K562 (cell line): ENCODE results near the gene INTS2. TPM values are rescaled to one million over a fixed set of nuclear protein-coding genes. Genes with fewer than 3 reads are reported as not detected.
A peak's percentile ranks its signal among the peaks of the same experiment; 100 is the strongest.

Experiments
- ATAC-seq: fragments of 200-7000 bp; cut with Tn5 transposase; 3 replicates; pipeline ENCODE4 v1.9.1; 2020; ENCODE audit warnings: moderate library complexity
- BruUV-seq: library from RNA; stranded (reverse); fragments of 400-500 nt; replicated peaks from 2 replicates; lab custom pipeline; 2021; lab: Mats Ljungman, UMichigan
- CTCF ChIA-PET: fragments of 300-600 bp; formaldehyde crosslinking; extraction: SDS; loops from one replicate; lab custom pipeline; 2021; ENCODE audit warnings: low intra/inter-chr PET ratio; lab: Yijun Ruan, JAX
- POLR2A ChIA-PET: fragments of 300-600, 350-650 bp; sonication (Branson Sonifier 250); formaldehyde crosslinking; extraction: SDS; loops from one replicate; lab custom pipeline; 2021; ENCODE audit warnings: antibody characterized with exemption, inconsistent platforms; lab: Yijun Ruan, JAX
- DNase-seq, 4 experiments: peaks; one replicate each; pipeline versions ENCODE4 v3.0.0 to v3.0.0-alpha.2; 2011 to 2018; ENCODE audit warnings: low spot score in 3 of 4, mixed read lengths in 3 of 4; ENCODE audit errors: extremely low read depth in 1 of 4
- FAIRE-seq: peaks from 2 replicates; lab custom pipeline; 2011; peaks lifted over from hg19 to GRCh38; lab: Jason Lieb, UNC
- H2AFZ ChIP-seq: 2 replicates; pipeline ENCODE4 v1.6.0; 2011; ENCODE audit warnings: low read depth, low read length, control low read depth, inconsistent platforms
- H3K27ac ChIP-seq: fragments of 200-600 bp; 3 replicates; pipeline ENCODE4 v1.8.0; 2011; ENCODE audit warnings: low read depth, mild to moderate bottlenecking, control low read depth, inconsistent platforms, low read length, moderate library complexity, mixed read lengths; ENCODE audit errors: extremely low read depth
- H3K27me3 ChIP-seq, 2 experiments: fragments of 300-600 bp in 1 of 2; 2 replicates in 1 of 2; 3 replicates in 1 of 2; pipeline versions ENCODE4 v1.6.0 to v1.8.0; 2011; ENCODE audit warnings: inconsistent platforms in 2 of 2, low read length in 2 of 2, mild to moderate bottlenecking in 1 of 2, mixed read lengths in 1 of 2, moderate library complexity in 1 of 2; ENCODE audit not compliant: control insufficient read depth in 2 of 2, insufficient read depth in 2 of 2
- H3K36me3 ChIP-seq: fragments of 300-600 bp; 3 replicates; pipeline ENCODE4 v1.8.0; 2011; ENCODE audit warnings: mild to moderate bottlenecking, low read length, inconsistent platforms; ENCODE audit not compliant: control insufficient read depth, insufficient read depth
- H3K4me1 ChIP-seq, 2 experiments: fragments of 200-600 bp in 1 of 2; replicated peaks in 1 of 2; 2 replicates in 1 of 2; 3 replicates in 1 of 2; pipeline versions ENCODE4 v1.5.1 to v1.8.0; 2011; ENCODE audit warnings: inconsistent platforms in 2 of 2, low read length in 2 of 2, mild to moderate bottlenecking in 1 of 2, mixed read lengths in 1 of 2, moderate library complexity in 1 of 2; ENCODE audit not compliant: control insufficient read depth in 2 of 2, insufficient read depth in 2 of 2
- H3K4me2 ChIP-seq: 2 replicates; pipeline ENCODE4 v1.6.1; 2011; ENCODE audit warnings: low read length, control low read depth, inconsistent platforms, mixed read lengths; ENCODE audit not compliant: insufficient read depth
- H3K4me3 ChIP-seq: fragments of 200-600 bp; sonication (generic), shearing (Covaris generic); 2 replicates; pipeline ENCODE4 v1.5.1; 2016; ENCODE audit warnings: control low read depth, inconsistent platforms
- H3K79me2 ChIP-seq: fragments of 200-600 bp; 3 replicates; pipeline ENCODE4 v1.8.0; 2011; ENCODE audit warnings: low read length, inconsistent platforms; ENCODE audit not compliant: control insufficient read depth, insufficient read depth
- H3K9ac ChIP-seq, 2 experiments: 2 replicates each; pipeline versions ENCODE4 v1.6.0 to v1.6.1; 2011; ENCODE audit warnings: low read depth in 2 of 2, low read length in 2 of 2, control low read depth in 1 of 2, inconsistent platforms in 1 of 2, mild to moderate bottlenecking in 1 of 2, mixed read lengths in 1 of 2; ENCODE audit not compliant: insufficient read depth in 1 of 2
- H3K9me1 ChIP-seq: one replicate; pipeline ENCODE4 v1.6.0; 2011; ENCODE audit warnings: inconsistent platforms, mild to moderate bottlenecking, low read length, moderate library complexity; ENCODE audit not compliant: control insufficient read depth, insufficient read depth
- H3K9me3 ChIP-seq: replicated peaks from 2 replicates; pipeline ENCODE4 v1.5.1; 2011; ENCODE audit warnings: low read depth, low read length, inconsistent platforms; ENCODE audit not compliant: control insufficient read depth, insufficient read depth
- H4K20me1 ChIP-seq: replicated peaks from 2 replicates; pipeline ENCODE4 v1.6.1; 2011; ENCODE audit warnings: low read length, inconsistent platforms, mixed read lengths; ENCODE audit not compliant: control insufficient read depth, insufficient read depth
- CHCHD3 ChIP-seq: fragments of 250-450 bp; sonication (Bioruptor Pico); IDR thresholded peaks from 2 replicates; pipeline ENCODE4 v2.1.2; 2022; ENCODE audit warnings: mild to moderate bottlenecking
- MXI1 ChIP-seq: IDR thresholded peaks from 2 replicates; pipeline ENCODE4 v1.6.1; 2011; ENCODE audit warnings: low read depth, mild to moderate bottlenecking, improper control_type of control experiment, low read length
- PYGO2 ChIP-seq: fragments of 450-650 bp; IDR thresholded peaks from 2 replicates; pipeline ENCODE4 v1.6.1; 2016; ENCODE audit warnings: mild to moderate bottlenecking, missing genetic modification characterization, moderate library complexity, missing compliant biosample characterization
- RBM15 ChIP-seq: fragments of 200-400 bp; formaldehyde crosslinking; IDR thresholded peaks from 2 replicates; pipeline ENCODE4 v1.6.1; 2018; ENCODE audit warnings: mild to moderate bottlenecking, low read length, moderate library complexity; ENCODE audit not compliant: insufficient read depth
- ZBTB11 ChIP-seq, 3 experiments: fragments of 200-800 bp in 1 of 3; fragments of 250-450 bp in 1 of 3; fragments of 450-650 bp in 1 of 3; sonication (Bioruptor Pico) in 1 of 3; sonication (Bioruptor generic) in 1 of 3; formaldehyde crosslinking in 1 of 3; IDR thresholded peaks; 2 replicates each; pipeline versions ENCODE4 v1.6.1 to v1.8.0; 2016 to 2022; ENCODE audit warnings: mild to moderate bottlenecking in 2 of 3, missing genetic modification characterization in 2 of 3, missing compliant biosample characterization in 1 of 3, moderate library complexity in 1 of 3
- ZNF707 ChIP-seq: fragments of 250-450 bp; sonication (Bioruptor Pico); conservative IDR thresholded peaks from 2 replicates; pipeline ENCODE4 v1.8.0; 2022; ENCODE audit warnings: inconsistent platforms, mild to moderate bottlenecking, moderate library complexity
- WGBS: fragments of 100-300 bp; shearing (Covaris generic); methylation state at CpG from one replicate; pipeline ENCODE4 v1.1.6; 2016; ENCODE audit warnings: low coverage, mixed read lengths; ENCODE audit not compliant: insufficient coverage; ENCODE audit errors: missing lambda C conversion rate; 5-methylcytosine and 5-hydroxymethylcytosine counted together
- in situ Hi-C: fragments of 300-500 bp; cut with MboI; formaldehyde crosslinking; loops from 4 replicates; pipeline ENCODE4 v1.15.0; 2018; ENCODE audit warnings: inconsistent platforms, mixed read lengths
- intact Hi-C: fragments of 100-400 bp; cut with micrococcal nuclease; formaldehyde crosslinking; loops from 2 replicates; pipeline ENCODE4 v1.14.2; 2022
- polyA plus RNA-seq, 8 experiments: library from polyadenylated mRNA; depleted of rRNA in 4 of 8; stranded (reverse) in 5 of 8; unstranded in 3 of 8; fragments of >200 nt; fragmentation: Nextera tagmentation in 2 of 8; fragmentation: Illumina TruSeq in 1 of 8; extraction: Ambion mirVana in 2 of 8; extraction: Trizol in 1 of 8; gene quantifications; 2 replicates each; pipeline versions ENCODE4 v1.2.1 to v1.2.3, GENCODE V29; 2011 to 2014; ENCODE audit warnings: inconsistent platforms in 1 of 8, missing spikeins in 1 of 8
- total RNA-seq, 7 experiments: library from RNA; depleted of rRNA in 6 of 7; stranded (reverse); fragments of >200 nt in 6 of 7; fragmentation: Illumina TruSeq in 2 of 7; extraction: Trizol in 2 of 7; gene quantifications; 2 replicates each; pipeline versions ENCODE4 v1.2.1 to v1.2.3, GENCODE V29; 2011 to 2021; ENCODE audit warnings: low replicate concordance in 1 of 7

The INTS2 gene
- total and polyA plus RNA-seq, 9 of the 15 experiments (the other 6 are each of a cell fraction or from before 2014, with no cell fraction given): 4.8 to 24.7 (median 12.8) TPM

GRCh38 chr17:61821655-61822054 is 106.1 kb downstream of the INTS2 start:
- H2AFZ ChIP-seq: no peak overlapping the region
- intact Hi-C loops: no loop called here
- no peak overlapping the region for H3K27ac ChIP-seq
- H3K4me1 ChIP-seq: no peaks in the 10 kb centered on the region
- H3K79me2 ChIP-seq: no peaks in the 10 kb centered on the region
- no peak for ATAC-seq
- no peak overlapping the region for H3K4me3 ChIP-seq
- no peak overlapping the region for H3K9ac ChIP-seq
- no peak for DNase-seq
- no peaks in the 10 kb centered on the region for H3K9me3 ChIP-seq
- H3K36me3 ChIP-seq: peaks cover 11% of the 10 kb centered on the region
- ChIA-PET CTCF (interaction anchor here (0.6 kb wide), 1 partner anchor 404 kb away, joined by 3 read pairs; no protein-coding TSS in a partner anchor), POLR2A (interaction anchor here (0.9 kb wide), 1 partner anchor 12 kb away, joined by 4 read pairs; no protein-coding TSS in a partner anchor)
- no peak overlapping the region for H3K4me2 ChIP-seq
- WGBS: 83% methylated on average over 4 of the region's 4 CpGs
- no peak for FAIRE-seq
- no peaks in the 10 kb centered on the region for H4K20me1 ChIP-seq
- H3K9me1 ChIP-seq: no peaks in the 10 kb centered on the region
- H3K27me3 ChIP-seq: no peaks in the 10 kb centered on the region
- BruUV-seq: no TSS peak
- in situ Hi-C loops: no loop called here
- no peak for TF ChIP-seq MXI1
- TF ChIP-seq RBM15: no peak
- TF ChIP-seq ZNF707 (CRISPR knock-in tag): no peak
- no peak for TF ChIP-seq CHCHD3
- peak in 1 of 3 experiments; percentile 92; a peak in 2 of 6 replicates for TF ChIP-seq ZBTB11 (CRISPR knock-in tag; IDR thresholded peaks at IDR 0.05)
- no peak for TF ChIP-seq PYGO2 (tag)
